SH-SY5Y (cell line): Measurements from ENCODE around the gene HSD11B2.

Experiments
- GATA2 ChIP-seq: IDR thresholded peaks from 2 replicates; pipeline ENCODE4 v1.6.1; 2011; ENCODE audit warnings: mild to moderate bottlenecking, low read depth, low read length
- GATA3 ChIP-seq: IDR thresholded peaks from 2 replicates; pipeline ENCODE4 v1.6.1; 2011; ENCODE audit warnings: low read depth, mild to moderate bottlenecking, low read length, moderate library complexity

GRCh38 chr16:67481561-67482232 is 50.8 kb downstream of the HSD11B2 start:
- TF ChIP-seq GATA3 (no peak), GATA2 (no peak)
